ENCODE measurements around the gene CAV2. TPM values are rescaled to one million over a fixed set of nuclear protein-coding genes. Genes with fewer than 3 reads are reported as not detected.

The CAV2 gene
- total and polyA plus RNA-seq, 9 of the 15 experiments (the other 6 are each of a cell fraction or from before 2014, with no cell fraction given) = 16.1 to 137 (median 38.3) TPM

DNA sequence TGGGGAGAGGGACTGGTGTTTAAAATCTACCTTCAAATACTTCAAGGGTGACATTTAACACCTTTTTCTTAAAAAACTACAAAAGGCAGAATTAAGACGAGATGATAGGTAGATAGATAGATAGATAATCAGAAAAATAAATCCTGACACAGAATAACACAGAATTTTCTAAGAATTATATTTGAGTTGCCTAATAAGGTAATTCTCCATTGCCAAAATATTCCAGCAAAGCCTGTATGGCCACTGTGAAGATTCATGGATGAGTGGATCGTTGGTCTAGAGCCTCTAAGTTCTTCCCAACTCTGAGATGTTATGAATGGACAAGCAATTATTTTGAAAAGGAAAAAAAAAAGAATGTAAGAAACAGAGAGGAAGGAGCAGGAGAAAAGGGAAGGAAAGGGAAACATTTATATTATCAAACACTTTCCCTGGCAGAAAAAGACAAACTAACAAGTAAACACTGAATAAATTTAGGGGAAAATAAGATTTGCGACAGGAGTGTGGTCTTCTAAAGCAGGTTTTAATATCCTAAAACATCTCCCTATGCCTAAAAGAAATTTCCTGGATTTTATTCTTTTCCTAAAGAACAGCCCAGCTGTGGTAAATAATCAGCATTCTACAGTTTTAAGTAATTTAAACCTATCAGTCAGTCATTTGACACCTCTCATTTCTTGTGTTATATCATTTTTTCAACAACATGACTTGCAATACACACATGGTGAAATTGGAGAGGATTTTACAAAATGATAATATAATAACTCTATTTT lies 7.5 kb upstream of the CAV2 start (continued):
- TF ChIP-seq RERE (CRISPR knock-in tag; IDR thresholded peaks at IDR 0.05; ENCODE audit: borderline replicate concordance) (no peak), TEAD4 (IDR thresholded peaks at IDR 0.05; ENCODE audit: low read length) (peak; percentile 38; the same call in 1 of the 2 replicates), TEAD4 (CRISPR knock-in tag; IDR thresholded peaks at IDR 0.05; ENCODE audit: borderline replicate concordance) (no peak), MAZ (CRISPR knock-in tag; conservative IDR thresholded peaks at IDR 0.05 in 1 of 2, IDR thresholded peaks at IDR 0.05 in 1 of 2) (peak in 1 of 2 experiments; percentile 25; a peak in 1 of 4 replicates), EHMT2 (IDR thresholded peaks at IDR 0.05) (peak; percentile 57; the same call in 1 of the 2 replicates), ZBTB40 (IDR thresholded peaks at IDR 0.05) (no peak), ZBTB40 (CRISPR knock-in tag; IDR thresholded peaks at IDR 0.05) (no peak)
- TF ChIP-seq, protein P1, sequence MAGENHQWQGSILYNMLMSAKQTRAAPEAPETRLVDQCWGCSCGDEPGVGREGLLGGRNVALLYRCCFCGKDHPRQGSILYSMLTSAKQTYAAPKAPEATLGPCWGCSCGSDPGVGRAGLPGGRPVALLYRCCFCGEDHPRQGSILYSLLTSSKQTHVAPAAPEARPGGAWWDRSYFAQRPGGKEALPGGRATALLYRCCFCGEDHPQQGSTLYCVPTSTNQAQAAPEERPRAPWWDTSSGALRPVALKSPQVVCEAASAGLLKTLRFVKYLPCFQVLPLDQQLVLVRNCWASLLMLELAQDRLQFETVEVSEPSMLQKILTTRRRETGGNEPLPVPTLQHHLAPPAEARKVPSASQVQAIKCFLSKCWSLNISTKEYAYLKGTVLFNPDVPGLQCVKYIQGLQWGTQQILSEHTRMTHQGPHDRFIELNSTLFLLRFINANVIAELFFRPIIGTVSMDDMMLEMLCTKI (IDR thresholded peaks at IDR 0.05; ENCODE audit: partially characterized antibody) = no peak

All from K562 (cell line).